AG04449 (cell line): ENCODE data around the gene ILDR2.

Experiments
- CTCF ChIA-PET: fragments of 350-600 bp; formaldehyde crosslinking; extraction: SDS; loops from one replicate; lab custom pipeline; 2021; ENCODE audit warnings: antibody characterized with exemption; lab: Yijun Ruan, JAX
- POLR2A ChIA-PET: fragments of 400-600, 350-600 bp; formaldehyde crosslinking; extraction: SDS; loops from one replicate; lab custom pipeline; 2020; ENCODE audit warnings: antibody characterized with exemption, inconsistent platforms; lab: Yijun Ruan, JAX
- DNase-seq: peaks from one replicate; pipeline ENCODE4 v3.0.0-alpha.2; 2010; ENCODE audit warnings: low read depth, low spot score
- H3K4me3 ChIP-seq: 2 replicates; pipeline ENCODE4 v1.5.1; 2011; ENCODE audit warnings: low read depth, mild to moderate bottlenecking, control low read depth, low read length
- TF ChIP-seq, protein P1 (sequence below): IDR thresholded peaks from one replicate; pipeline ENCODE4 v1.5.1; 2011; ENCODE audit warnings: mild to moderate bottlenecking, moderate library complexity, low read length, control low read depth, inconsistent platforms; ENCODE audit not compliant: insufficient read depth; ENCODE audit errors: missing control alignments

ILDR2 gene

DNA sequence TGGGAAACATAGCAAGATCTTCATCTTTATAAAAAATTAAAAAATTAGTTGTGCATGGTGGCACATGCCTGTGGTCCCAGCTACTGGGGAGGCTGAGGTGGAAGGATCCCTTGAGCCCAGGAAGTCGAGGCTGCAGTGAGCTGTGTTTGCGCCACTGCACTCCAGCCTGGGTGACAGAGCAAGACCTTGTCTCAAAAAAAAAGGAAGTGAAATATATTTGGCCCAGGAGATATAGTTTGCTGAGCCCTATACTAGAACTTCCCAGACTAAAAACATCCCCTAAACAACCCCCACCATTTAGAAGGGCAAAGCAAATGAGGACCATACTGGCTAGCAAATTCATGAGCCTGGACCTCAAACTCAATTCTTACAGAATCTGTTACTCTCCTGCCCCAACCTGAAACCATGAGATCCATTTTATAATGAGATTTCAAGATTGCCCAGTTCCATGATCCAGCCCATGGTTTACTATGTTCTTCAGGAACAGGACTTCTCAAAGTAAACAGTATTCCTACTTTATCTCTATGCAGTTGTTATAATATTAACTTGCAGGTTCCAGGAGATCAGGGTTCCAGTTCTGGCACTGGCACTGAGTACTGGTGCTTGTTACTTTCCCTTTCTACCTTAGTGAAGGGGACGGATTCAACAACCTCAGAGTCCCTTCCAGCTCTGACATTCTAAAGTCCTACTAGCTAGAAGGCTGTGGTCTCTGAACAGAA lies 50.4 kb downstream of the ILDR2 start:
- no peak overlapping the region for H3K4me3 ChIP-seq
- POLR2A ChIA-PET = no interaction called here
- CTCF ChIA-PET = interaction anchor here (1.6 kb wide), 1 partner anchor 17 kb away, joined by 5 read pairs; no protein-coding TSS in a partner anchor
- no peak for DNase-seq
- TF ChIP-seq, protein P1, sequence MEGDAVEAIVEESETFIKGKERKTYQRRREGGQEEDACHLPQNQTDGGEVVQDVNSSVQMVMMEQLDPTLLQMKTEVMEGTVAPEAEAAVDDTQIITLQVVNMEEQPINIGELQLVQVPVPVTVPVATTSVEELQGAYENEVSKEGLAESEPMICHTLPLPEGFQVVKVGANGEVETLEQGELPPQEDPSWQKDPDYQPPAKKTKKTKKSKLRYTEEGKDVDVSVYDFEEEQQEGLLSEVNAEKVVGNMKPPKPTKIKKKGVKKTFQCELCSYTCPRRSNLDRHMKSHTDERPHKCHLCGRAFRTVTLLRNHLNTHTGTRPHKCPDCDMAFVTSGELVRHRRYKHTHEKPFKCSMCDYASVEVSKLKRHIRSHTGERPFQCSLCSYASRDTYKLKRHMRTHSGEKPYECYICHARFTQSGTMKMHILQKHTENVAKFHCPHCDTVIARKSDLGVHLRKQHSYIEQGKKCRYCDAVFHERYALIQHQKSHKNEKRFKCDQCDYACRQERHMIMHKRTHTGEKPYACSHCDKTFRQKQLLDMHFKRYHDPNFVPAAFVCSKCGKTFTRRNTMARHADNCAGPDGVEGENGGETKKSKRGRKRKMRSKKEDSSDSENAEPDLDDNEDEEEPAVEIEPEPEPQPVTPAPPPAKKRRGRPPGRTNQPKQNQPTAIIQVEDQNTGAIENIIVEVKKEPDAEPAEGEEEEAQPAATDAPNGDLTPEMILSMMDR = no peak

DNA sequence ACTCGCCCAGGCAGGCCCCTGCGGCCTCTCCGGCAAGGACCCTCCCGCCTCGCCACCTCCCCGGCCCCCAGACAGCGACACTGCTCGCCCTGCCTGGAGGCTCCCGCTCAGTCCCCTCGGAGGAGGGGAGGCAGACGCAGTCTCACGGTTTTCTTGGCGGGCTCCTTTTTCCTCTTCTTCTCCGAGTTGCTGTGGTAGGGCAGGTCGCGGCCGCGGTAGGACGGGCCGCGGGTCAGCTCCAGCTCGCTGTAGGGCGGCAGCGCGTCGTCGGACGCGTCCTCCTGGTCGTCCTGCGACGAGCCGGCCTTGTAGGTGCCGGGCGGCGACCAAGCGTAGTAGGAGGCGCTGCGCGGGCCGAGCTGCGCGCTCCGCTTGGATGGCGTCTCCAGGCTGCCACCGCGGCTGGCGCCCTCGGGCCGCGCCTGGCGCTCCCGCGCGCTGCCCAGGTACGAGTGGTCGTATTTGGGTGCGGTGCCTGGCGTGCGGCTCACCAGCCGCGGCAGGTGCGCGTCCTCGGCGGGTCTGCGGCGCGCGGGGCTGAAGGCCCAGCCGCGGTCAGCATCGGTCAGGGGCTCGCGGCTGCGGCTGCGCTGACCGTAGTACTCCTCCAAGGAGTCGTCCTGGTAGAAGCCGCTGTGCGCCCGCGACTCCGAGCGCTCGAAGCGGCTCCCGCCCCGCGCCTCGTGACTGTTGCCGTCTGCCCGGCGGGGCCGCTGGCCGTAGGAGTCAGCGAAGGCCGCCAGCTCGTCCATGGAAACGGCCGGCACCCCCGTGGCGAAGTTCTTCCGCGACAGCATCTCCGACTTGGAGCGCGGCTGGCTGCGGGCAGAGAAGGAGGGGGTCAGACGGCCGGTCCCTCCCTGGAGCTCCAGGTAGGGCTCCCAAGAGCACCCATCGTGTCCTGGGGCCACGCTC lies 54.5 kb downstream of the ILDR2 start:
- TF ChIP-seq, protein P1 = no peak
- ChIA-PET POLR2A (no interaction called here), CTCF (interaction anchor here (0.8 kb wide), 1 partner anchor 11 kb away, joined by 4 read pairs; no protein-coding TSS in a partner anchor)
- no peak for DNase-seq
- no peak overlapping the region for H3K4me3 ChIP-seq

DNA sequence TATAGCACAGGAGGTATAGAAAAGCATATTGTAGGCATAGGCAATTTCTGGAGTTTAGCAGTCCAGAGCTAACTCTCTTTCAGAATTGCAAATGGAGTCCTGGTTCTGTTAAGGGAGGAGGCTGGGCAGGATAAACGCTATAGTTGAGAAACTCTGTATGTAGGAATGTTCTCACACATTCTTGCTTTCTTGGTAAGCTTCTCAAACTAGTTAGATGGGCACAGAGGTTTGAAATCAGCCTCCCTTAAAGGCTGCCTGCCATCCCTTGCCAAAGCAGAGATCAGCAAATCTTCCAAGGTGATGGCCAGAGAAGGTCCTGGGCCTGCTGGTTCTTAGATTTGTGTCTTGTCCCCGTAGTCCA lies 56.4 kb downstream of the ILDR2 start:
- ChIA-PET POLR2A (no interaction called here), CTCF (interaction anchor here (0.9 to 1.5 kb wide), 3 partner anchors 9 to 140 kb away, joined by 3 to 9 read pairs (median 4); no protein-coding TSS in a partner anchor)
- TF ChIP-seq, protein P1 = no peak
- H3K4me3 ChIP-seq = no peak overlapping the region
- no peak for DNase-seq

DNA sequence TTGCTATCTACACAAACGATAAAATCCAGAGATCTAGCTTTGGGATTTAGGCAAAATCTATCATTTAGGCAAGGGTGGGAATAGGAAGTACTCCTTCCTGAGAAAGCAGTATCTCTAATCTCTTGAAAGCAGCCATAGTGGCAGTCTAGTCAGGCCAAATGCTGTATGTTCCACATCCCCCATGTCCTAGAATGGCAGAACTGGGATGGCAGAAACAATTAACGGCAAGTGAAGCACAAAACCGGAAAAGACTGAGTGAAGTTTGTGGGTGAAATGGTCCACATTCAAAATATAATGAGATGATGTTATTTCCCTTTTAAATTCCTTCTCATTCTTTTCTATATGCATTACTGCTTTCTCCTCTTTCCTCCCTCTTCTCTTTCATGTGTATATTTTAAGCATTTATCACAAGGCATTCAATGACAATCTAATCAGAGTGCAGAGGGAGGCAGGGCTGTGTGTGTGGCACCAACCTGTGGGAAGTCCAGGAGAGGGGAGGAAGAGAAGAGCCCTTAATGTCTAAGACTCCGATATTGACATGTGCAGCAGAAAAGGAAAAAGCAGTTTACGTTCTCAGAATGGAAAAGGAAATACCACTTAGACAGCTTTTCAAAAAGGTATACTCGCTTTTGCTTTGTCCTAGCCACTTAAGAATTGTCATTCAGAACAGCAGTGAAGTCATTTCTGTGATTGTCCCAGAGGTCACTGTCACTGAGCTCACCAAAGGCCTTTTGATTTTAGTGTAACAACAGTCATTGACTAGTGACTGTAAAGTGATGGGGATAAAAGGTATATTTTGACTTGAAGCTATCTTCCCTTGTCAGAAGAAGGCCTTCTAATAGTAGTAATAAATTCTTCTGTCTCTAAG lies 57.0 kb downstream of the ILDR2 start:
- H3K4me3 ChIP-seq = no peak overlapping the region
- TF ChIP-seq, protein P1 = no peak
- ChIA-PET CTCF (interaction anchor here (0.9 to 1.5 kb wide), 3 partner anchors 9 to 141 kb away, joined by 3 to 9 read pairs (median 4); no protein-coding TSS in a partner anchor), POLR2A (no interaction called here)
- no peak for DNase-seq

DNA sequence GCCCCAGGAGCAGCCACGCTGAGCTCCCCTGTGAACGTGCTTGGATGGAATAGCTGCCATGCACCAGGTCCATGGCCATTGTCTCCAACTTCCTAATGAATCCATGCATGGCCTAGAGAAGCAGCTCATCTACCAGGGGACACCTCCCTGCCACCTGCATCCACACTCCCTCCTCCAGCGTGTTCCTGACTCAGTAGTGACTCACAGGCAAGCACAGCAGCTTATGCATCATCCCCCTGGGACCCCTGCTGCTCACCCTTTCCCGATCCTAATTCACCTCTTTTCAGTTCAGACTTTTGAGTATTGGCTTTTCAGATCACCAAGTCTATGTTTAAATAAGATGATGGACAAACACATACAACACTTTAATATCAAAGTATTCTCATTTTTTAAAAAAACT lies 59.4 kb downstream of the ILDR2 start:
- ChIA-PET CTCF (interaction anchor here (14.2 kb wide), 1 partner anchor 143 kb away, joined by 380 read pairs; no protein-coding TSS in a partner anchor), POLR2A (no interaction called here)
- H3K4me3 ChIP-seq = no peak overlapping the region
- TF ChIP-seq, protein P1 = no peak
- DNase-seq = no peak
